Tibial nerve (tissue), 4 donors: ENCODE results near the gene RREB1. TPM values are rescaled to one million over a fixed set of nuclear protein-coding genes. Genes with fewer than 3 reads are reported as not detected.

ENCODE experiments used
- DNase-seq, 2 donors: peaks; one replicate each; pipeline ENCODE4 v3.0.0-alpha.2; 2019; ENCODE audit warnings: low spot score in 2 of 2
- H3K27ac ChIP-seq, 4 donors: fragments of 200-600 bp; sonication (generic) in 3 of 4; one replicate each; pipeline ENCODE4 v1.5.1; 2017 to 2019; ENCODE audit warnings: mild to moderate bottlenecking in 1 of 4
- H3K27me3 ChIP-seq, 2 donors: fragments of 200-600 bp; sonication (generic) in 1 of 2; one replicate each; pipeline versions ENCODE4 v1.5.1 to v1.6.0; 2017 to 2019
- H3K36me3 ChIP-seq, 3 donors: fragments of 200-600 bp; sonication (generic); one replicate each; pipeline ENCODE4 v1.5.1; 2018 to 2019
- H3K4me1 ChIP-seq, 4 donors: fragments of 200-600 bp; sonication (generic) in 3 of 4; one replicate each; pipeline ENCODE4 v1.5.1; 2017 to 2019
- H3K4me3 ChIP-seq, 4 donors: fragments of 200-600 bp; sonication (generic) in 3 of 4; one replicate each; pipeline ENCODE4 v1.5.1; 2017 to 2019; ENCODE audit warnings: mild to moderate bottlenecking in 1 of 4, moderate library complexity in 1 of 4
- H3K9me3 ChIP-seq, 4 donors: fragments of 200-600 bp; sonication (generic) in 3 of 4; one replicate each; pipeline ENCODE4 v1.5.1; 2017 to 2019
- CTCF ChIP-seq, 5 experiments: fragments of 200-600 bp in 3 of 5; fragments of 450-650 bp in 2 of 5; sonication (generic) in 3 of 5; IDR thresholded peaks; one replicate each; pipeline ENCODE4 v1.5.1; 2016 to 2019; ENCODE audit warnings: antibody characterized with exemption in 5 of 5, mild to moderate bottlenecking in 3 of 5, moderate library complexity in 2 of 5
- EP300 ChIP-seq, 2 donors: sonication (generic); formaldehyde crosslinking; IDR thresholded peaks; one replicate each; pipeline ENCODE4 v1.6.1; 2017; ENCODE audit warnings: antibody characterized with exemption in 2 of 2, mild to moderate bottlenecking in 1 of 2
- POLR2A ChIP-seq, 2 donors: fragments of 450-650 bp; IDR thresholded peaks; one replicate each; pipeline ENCODE4 v1.6.1; 2017; ENCODE audit warnings: antibody characterized with exemption in 2 of 2, mild to moderate bottlenecking in 2 of 2, moderate library complexity in 2 of 2
- WGBS, 2 donors: methylation state at CpG; one replicate each; pipeline ENCODE4 v1.1.5; 2018; 5-methylcytosine and 5-hydroxymethylcytosine counted together
- total RNA-seq, 4 donors: library from RNA; depleted of rRNA; stranded (reverse); fragments of >200 nt; gene quantifications; one replicate each; pipeline ENCODE4 v1.1.0, GENCODE V29; 2016

The RREB1 gene
- total RNA-seq, 4 donors from 2014 or later: 32.3 to 61.5 (median 36.3) TPM

- H3K36me3 ChIP-seq: no peaks in the 10 kb centered on the region
- WGBS, 2 donors: 69% methylated on average over 4 of the region's 4 CpGs
- H3K27ac ChIP-seq: no peak overlapping the region
- H3K9me3 ChIP-seq: no peaks in the 10 kb centered on the region
- no peaks in the 10 kb centered on the region for H3K27me3 ChIP-seq
- no peak for DNase-seq
- TF ChIP-seq POLR2A (IDR thresholded peaks at IDR 0.05) (no peak), EP300 (IDR thresholded peaks at IDR 0.05) (no peak), CTCF (IDR thresholded peaks at IDR 0.05) (no peak)
- H3K4me3 ChIP-seq: no peak overlapping the region
- H3K4me1 ChIP-seq: peaks cover 0 to 76% (median 35%) of the 10 kb centered on the region in 4 donors
These were observed 54.1 kb downstream of the RREB1 start for GRCh38 chr6:7161845-7162244.

GRCh38 chr6:7163661-7164071, 55.9 kb downstream of the RREB1 start:
- Histone ChIP-seq H3K9me3 (no peaks in the 10 kb centered on the region), H3K4me1 (peaks cover 0 to 77% (median 32%) of the 10 kb centered on the region in 4 donors), H3K27ac (no peak overlapping the region), H3K27me3 (no peaks in the 10 kb centered on the region), H3K4me3 (no peak overlapping the region), H3K36me3 (no peaks in the 10 kb centered on the region)
- TF ChIP-seq EP300 (IDR thresholded peaks at IDR 0.05) (no peak), POLR2A (IDR thresholded peaks at IDR 0.05) (no peak)
- WGBS, 2 donors: 84 to 85% methylated on average over 12 of the region's 12 CpGs
- DNase-seq: no peak

GRCh38 chr6:7164536-7165001, 56.8 kb downstream of the RREB1 start:
- Histone ChIP-seq H3K4me1 (peaks cover 0 to 86% (median 40%) of the 10 kb centered on the region in 4 donors), H3K36me3 (no peaks in the 10 kb centered on the region), H3K4me3 (no peak overlapping the region), H3K27ac (peak overlapping the region in 1 of 4 donors; percentile 75), H3K27me3 (no peaks in the 10 kb centered on the region), H3K9me3 (no peaks in the 10 kb centered on the region)
- no peak for TF ChIP-seq POLR2A (IDR thresholded peaks at IDR 0.05)
- no peak for TF ChIP-seq EP300 (IDR thresholded peaks at IDR 0.05)
- TF ChIP-seq CTCF (IDR thresholded peaks at IDR 0.05): no peak
- no peak for DNase-seq
- WGBS, 2 donors: 65 to 78% methylated on average over 5 of the region's 5 CpGs

- DNase-seq: no peak
- WGBS, 2 donors: 57 to 59% methylated on average over 11 of the region's 11 CpGs
- no peaks in the 10 kb centered on the region for H3K36me3 ChIP-seq
- peak overlapping the region in 2 of 4 donors; percentile 75 to 80 for H3K27ac ChIP-seq
- H3K9me3 ChIP-seq: no peaks in the 10 kb centered on the region
- H3K4me1 ChIP-seq: peaks cover 0 to 86% (median 43%) of the 10 kb centered on the region in 4 donors
- no peak for TF ChIP-seq POLR2A (IDR thresholded peaks at IDR 0.05)
- TF ChIP-seq CTCF (IDR thresholded peaks at IDR 0.05): no peak
- TF ChIP-seq EP300 (IDR thresholded peaks at IDR 0.05): no peak
- no peak overlapping the region for H3K4me3 ChIP-seq
- no peaks in the 10 kb centered on the region for H3K27me3 ChIP-seq
These were observed 57.5 kb downstream of the RREB1 start for GRCh38 chr6:7165002-7165889.

GRCh38 chr6:7165890-7166267, 58.1 kb downstream of the RREB1 start:
- peak overlapping the region in 2 of 4 donors; percentile 75 to 80 for H3K27ac ChIP-seq
- no peaks in the 10 kb centered on the region for H3K9me3 ChIP-seq
- WGBS, 2 donors: 82 to 85% methylated on average over 4 of the region's 4 CpGs
- no peaks in the 10 kb centered on the region for H3K36me3 ChIP-seq
- no peak overlapping the region for H3K4me3 ChIP-seq
- TF ChIP-seq EP300 (IDR thresholded peaks at IDR 0.05): no peak
- TF ChIP-seq POLR2A (IDR thresholded peaks at IDR 0.05): no peak
- TF ChIP-seq CTCF (IDR thresholded peaks at IDR 0.05): no peak
- H3K4me1 ChIP-seq: peaks cover 0 to 92% (median 50%) of the 10 kb centered on the region in 4 donors
- DNase-seq: no peak
- no peaks in the 10 kb centered on the region for H3K27me3 ChIP-seq
